Activated CD4-positive, CD25-positive, alpha-beta regulatory T cell (primary cell): Measurements from ENCODE around the gene POFUT1.
A peak's percentile ranks its signal among the peaks of the same experiment; 100 is the strongest.
"Not testable (repeated sequence)": the region's sequence is repeated elsewhere in the genome, so short reads cannot be mapped to it uniquely, and the experiment has no call there.

Source experiments
- DNase-seq, 4 experiments: peaks; one replicate each; lab custom pipeline; 2025; lab: John Stamatoyannopoulos, UW

The POFUT1 gene

DNA sequence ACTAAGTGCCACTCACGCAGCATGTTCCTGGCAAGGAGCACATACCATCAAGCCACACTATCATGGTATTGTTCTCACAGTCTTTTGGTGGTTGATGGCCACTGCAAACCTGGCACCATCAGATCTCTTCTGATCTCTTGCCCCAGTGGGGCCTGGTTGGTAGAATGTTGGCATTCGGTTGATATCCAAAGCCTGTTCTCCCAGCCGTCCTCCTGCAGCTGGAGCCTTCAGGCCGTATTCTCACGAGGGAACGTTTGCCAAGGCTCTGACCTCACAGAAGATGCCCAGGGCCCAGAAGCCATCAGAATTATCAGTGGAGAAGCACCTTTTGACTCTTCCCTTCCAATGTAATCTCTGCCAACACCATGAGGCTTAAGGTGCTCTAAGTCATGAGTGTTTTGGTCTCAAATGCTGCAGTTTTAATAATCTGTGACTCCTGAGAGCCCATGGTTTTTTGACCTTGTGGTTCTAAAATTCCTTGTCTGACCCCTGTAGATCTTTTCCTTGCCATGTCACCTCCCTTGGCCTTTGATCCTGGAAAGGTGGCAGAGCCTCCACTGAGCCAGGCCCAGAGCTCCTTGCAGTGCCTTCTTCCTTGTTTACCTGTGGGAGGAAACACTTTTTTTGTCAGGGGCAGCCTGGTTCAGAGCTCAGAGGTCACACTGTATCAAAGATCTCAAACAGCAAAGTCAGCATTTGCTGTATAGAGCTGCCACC lies 27.8 kb downstream of the POFUT1 start:
- DNase-seq: no peak

DNA sequence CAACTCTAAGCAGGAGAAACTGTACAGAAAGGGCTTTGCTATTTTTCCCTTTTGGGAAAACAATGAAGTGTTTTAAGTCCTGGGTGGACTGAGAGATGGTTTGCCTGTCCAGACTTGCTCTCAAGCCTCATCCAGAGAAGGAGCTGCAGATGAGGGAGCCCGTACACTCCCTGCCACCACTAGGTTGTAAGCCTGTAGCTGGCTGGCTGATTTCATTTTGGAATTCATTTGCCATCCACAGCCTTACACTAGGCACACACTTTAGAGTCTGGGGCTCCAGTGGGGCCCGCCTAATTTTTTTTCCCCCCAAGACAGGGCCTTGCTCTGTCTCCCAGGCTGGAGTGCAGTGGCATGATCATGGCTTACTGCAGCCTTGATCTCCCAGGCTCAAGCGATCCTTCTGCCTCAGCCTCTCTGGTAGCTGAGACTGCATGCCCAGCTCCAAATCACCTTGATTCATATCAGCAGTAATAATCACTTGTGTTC lies 28.4 kb downstream of the POFUT1 start:
- DNase-seq: no peak

DNA sequence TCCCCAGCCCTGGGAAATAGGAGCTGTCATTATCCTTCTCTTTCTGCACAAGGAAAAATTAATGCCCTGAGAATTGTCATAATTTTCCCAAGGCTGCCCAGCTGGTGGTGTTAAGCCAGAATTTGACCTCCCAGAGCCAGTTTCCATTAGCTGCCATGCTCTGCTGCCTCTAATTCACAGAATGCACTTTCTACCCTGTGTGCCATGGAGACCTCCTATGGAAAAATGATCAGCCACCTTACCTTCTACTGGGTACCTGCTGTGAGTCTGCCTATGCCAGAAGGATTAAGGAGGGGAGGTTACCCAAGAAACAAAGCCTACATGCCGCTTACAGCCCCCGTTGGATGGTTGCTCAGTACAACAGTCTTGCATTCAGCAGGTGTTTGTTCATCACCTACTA lies 29.1 kb downstream of the POFUT1 start:
- DNase-seq: no peak

DNA sequence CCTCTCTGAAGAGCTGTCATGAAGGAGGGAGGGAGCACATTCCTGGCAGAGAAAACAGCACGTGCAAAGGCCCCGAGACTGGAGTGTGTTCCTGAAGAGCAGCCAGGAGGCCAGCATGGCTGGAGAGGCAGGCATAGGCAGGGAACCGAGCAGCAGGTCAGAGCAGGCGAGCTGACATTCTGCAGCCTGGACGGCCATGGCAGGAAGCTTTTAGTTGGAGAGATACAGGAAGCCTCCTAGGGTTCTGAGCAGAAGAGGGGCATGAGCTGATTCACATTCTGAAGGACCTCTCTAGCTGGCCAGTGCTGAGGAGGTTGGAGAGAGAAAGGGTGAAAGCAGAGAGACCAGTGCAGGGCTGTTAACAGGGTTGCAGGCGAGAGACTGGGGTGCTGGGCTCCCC lies 29.7 kb downstream of the POFUT1 start:
- no peak for DNase-seq

DNA sequence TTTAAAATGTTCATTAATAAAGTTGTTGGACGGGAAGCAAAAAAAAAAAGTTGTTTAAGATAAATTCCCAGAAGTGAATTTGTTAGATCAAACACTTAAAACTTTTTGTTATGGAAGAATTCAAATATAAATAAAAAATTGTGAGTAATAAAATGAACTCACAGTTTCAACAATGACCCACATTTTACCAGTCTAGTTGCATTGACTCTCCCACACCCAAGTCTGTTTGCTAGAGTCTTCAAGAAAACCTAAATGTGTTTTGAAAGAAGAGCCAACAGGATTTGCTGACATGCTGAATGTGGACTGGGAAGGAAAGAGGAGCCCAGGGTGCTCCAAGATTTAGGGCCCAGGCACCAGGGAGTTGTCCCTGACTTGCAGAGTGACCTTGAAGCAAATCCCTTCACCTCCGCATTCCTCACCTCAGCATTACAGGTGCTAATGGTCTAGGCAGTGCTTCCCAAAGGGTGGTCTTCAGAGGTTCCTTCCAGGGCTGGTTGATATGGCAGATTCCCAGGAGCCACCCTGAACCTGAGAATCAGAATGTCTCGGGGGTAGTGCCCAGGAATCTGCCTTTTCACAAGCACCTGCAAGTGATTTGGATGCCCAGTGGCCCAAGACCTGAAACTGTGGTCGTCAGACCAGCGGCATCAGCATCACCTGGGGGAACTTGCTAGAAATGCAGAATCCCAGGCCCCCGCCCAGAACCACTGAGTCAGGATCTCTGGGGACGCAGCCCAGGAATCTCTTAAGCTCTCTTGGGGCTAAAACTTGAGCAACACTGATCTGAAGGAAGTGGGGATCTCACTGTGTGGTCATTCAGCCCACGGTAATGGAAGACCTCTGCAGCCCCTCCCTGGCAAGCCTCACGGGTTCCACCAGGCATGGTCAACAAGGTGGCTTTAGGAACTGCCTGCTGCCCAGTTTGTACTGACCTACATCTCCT lies 31.1 kb downstream of the POFUT1 start:
- DNase-seq: no peak

DNA sequence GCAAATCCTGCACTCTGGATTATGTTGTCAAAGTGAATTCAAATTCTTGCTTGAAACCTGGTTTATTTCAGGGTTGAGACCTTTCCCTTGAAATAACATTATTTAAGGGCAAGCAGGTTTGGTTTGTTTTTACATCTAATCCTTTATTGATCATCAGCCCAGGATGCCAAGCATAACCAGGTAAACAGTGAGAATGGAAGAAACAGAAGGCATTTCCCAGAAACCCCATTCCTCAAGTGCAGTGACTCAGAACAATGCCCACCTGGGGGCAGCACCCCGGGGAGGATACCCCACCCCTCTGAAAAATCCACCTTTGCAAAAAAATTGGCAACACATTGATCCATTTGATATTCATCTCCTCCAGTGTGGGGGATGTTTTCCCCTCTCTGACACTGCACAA lies 32.5 kb downstream of the POFUT1 start:
- no peak for DNase-seq

DNA sequence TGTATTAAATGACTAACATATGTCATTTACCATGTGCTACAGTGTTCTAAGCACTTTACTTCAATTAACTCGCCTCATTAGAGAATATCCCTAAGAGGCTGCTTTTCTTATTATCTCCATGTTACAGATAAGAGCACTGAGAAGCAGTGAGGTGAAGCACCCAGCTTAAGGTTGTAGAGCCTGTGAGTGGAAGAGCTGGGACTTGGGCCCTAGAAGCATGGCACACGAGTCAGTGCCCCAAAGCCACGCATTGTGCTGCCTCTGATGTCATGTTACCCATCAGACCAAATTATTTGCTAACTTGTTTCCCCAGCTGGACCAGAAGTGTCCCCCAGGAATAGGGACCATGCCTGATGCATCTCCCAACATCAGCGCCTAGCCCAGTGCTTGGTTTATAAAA lies 34.1 kb downstream of the POFUT1 start:
- DNase-seq: no peak

DNA sequence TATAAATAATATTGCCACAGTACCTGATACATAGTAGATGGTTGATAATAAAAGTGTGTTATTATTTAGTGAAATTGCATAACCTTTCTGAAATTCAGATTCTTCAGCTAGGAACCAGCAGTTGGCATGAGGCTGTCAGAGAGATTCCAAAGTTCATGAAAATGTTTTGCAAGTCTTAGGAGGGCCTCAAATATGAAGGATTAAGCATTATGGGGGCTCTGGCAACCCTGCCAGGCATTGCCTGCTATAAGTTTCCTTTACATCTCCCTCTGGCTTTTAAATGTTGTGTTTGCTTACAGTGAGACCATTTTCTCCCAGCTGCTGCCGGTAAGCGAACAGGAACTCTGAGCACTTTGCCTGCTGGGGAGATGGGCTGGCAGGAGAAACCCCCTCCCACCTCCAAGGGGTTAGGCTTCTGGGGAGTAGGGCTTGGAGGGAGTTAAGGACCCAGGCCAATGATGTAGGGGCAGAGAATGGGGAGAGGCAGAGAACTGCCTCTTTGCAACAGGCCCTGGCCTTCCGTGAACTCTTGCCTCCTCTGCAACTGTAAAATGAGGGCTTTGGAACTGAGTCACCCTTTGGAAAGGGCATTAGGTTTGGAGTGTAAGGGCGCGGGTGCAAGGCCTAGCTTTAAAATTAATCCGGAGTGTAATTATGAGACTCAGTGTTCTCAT lies 36.6 kb downstream of the POFUT1 start:
- DNase-seq: no peak

DNA sequence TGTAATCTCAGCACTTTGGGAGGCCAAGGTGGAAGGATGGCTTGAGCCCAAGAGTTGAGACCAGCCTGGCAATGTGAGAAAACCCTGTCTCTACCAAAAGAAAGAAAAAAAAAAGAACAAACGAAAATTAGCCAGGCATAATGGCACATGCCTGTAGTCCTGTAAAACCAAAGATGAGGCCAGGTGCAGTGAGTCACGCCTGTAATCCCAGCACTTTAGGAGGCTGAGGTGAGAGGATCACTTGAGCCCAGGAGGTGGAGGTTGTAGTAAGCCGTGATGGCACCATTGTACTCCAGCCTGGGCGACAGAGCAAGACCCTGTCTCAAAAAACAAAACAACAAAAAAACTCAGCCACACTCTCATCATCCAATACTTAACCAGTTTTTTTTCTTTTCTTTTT lies 37.3 kb downstream of the POFUT1 start:
- DNase-seq: no peak

DNA sequence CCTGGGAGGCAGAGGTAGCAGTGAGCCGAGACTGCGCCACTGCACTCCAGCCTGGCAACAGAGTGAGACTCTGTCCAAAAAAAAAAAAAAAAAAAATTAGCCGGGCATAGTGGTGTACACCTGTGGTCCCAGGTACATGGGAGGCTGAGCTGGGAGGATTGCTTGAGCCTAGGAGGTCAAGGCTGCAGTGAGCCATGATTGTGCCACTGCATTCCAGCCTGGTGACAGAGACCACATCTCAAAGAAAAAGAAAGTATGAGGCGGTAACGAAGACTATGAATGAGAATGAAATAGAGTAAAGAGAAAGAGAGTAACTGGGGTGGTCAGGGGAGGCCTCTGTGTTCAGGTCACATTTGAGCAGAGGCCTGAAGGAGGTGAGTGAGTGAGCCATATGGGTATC lies 38.5 kb downstream of the POFUT1 start:
- DNase-seq: not testable (repeated sequence)

DNA sequence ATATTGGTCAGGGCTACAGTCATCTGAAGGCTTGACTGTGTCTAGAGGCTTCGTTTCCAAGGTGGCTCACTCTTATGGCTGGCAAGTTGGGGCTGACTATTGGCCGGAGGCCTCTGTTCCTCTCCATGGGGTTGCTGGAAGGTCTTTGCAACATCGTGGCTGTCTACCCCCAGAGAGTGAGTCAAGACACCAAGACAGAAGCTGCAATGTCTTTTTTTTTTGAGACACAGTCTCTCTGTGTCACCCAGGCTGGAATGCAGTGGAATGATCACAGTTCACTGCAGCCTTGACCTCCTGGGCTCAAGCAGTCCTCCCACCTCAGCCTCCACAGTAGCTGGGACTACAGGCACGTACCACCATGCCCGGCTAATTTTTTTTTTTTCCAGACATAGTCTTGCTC lies 40.4 kb downstream of the POFUT1 start:
- DNase-seq: no peak

DNA sequence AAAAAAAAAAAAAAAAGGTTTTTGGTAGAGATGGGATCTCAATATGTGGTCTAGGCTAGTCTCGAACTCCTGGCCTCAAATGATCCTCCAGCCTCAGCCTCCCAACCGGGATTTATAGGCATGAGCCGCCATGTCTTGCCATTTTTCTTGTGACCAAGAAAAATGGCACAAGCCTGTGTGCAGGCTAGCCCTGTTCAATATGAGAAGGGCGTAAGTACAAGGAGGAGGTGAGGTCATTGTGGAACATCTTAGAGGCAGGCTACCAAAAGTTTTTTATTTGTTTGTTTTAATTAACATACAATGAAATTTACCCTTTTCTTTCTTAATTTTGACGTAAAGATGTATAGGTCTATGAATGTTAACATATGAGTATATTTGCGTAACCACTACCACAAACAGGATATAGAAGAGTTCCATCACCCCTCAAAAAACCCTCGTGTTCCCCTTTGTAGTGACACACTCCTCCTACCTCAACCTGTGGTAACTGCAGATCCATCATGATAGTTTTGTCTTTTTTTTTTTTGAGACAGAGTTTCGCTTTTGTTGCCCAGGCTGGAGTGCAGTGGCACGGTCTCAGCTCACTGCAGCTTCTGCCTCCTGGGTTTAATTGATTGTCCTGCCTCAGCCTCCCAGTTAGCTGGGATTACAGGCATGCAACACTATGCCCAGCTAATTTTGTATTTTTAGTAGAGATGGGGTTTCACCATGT lies 41.5 kb downstream of the POFUT1 start:
- DNase-seq: no peak

DNA sequence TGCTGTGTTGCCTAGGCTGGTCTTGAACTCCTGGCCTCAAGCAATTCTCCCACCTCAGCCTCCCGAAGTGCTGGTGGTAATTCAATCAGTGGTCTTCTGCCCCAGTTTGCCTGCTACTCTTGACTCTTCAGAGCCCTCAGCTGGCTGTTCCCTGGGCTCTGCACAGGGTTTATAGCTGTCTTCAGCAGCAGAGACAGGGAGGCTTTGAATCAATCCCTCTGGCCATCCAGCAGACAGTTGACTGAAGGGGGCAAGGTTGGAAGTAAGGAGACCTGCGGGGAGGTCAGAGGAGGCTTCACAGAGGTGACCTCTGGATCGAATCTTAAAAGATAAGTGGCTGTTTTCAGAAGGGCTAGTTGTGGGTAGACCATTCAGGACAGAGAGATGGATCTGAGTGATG lies 43.8 kb downstream of the POFUT1 start:
- DNase-seq: no peak

DNA sequence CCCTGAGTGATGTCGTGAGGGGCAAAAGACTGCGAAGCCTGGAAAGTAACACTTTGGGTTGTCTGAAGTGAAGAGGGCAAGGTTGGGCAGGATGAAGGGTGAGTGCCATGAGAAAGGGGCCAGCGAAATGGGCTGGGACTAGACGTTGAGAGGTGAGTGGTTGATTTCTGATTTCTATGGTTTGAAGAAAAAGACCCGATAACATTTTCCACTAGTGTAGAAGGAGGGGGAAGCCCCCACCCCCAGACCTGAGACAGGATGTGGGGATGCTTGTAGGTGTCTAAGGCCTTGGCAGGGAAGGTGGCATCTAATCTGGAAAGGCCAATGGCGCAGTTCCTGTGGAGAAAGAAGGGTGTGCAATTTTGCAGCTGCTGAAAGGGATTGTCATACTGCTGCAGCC lies 44.5 kb downstream of the POFUT1 start:
- DNase-seq: peak in 2 of 4 experiments; percentile 25 to 44

DNA sequence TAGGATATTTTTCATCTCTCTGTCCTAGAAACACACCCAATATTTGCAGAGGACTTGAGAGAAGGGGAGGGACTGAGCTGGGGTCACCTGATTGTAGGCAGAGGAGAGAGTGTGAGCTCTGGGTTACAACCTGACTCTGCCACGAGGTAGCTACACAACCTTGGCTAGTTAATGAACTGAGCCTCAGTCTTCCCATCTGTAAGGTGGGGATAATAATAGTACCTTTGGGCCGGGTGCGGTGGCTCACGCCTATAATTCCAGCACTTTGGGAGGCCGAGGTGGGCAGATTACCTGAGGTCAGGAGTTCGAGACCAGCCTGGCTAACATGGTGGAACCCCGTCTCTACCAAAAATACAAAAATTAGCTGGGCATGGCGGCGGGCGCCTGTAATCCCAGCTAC lies 53.3 kb downstream of the POFUT1 start:
- not testable (repeated sequence) for DNase-seq

DNA sequence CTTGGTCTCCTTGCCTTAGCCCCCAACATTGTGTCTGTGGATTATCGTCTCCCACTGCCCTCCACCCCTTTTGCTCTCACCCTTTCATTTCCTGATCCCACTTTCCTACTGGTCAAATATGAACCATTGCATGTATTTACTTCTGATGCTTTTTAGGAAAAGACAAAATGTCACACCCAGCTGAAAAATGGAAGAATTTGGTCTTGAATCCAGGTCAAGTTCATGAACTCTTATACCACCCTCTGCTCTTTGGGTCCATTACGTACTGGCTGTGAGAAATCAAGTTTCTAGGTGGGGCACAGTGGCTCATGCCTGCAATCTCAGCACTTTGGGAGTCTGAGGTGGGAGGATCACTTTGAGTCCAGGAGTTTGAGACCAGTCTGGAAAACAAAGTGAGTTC lies 54.0 kb downstream of the POFUT1 start:
- DNase-seq: no peak

DNA sequence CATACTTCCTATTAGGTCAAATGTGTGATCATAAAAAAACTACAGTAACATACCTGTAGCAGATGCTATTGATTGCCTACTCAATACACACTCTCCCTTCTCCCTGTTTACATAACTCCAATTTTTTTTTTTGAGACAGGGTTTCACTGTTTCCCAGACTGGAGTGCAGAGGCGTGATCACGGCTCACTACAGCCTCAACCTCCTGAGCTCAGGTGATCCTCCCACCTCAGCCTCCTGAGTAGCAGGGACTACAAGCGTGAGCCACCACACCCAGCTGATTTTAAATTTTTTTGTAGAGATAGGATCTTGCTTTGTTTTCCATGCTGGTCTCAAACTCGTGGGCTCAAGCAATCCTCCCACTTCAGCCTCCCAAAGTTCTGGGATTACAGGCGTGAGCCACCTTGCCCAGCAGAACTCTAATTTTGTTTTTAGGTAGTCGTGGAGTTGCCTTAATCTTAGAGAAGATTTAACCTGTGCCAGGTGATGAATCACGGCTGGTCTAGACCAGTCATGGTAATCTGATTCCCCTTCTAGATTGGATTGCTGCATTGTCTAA lies 55.8 kb downstream of the POFUT1 start:
- no peak for DNase-seq

DNA sequence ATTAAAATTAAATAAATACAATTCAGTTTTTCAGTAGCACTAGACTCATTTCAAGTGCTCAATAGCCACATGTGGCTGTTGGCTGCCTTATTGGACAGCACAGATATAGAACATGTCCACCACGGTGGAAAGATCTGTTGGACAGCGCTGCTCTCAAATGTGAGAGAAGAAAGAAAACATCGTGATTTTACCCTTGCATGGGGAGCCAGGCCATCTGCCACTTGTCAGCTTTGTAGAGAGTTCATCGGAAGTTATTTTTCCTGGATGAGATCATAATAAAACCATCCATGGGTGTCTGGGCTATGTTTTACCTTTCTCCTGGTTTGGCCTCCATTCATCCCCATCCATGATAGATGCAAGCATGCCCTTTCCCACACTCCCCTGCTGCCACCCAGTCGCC lies 63.9 kb downstream of the POFUT1 start:
- no peak for DNase-seq

DNA sequence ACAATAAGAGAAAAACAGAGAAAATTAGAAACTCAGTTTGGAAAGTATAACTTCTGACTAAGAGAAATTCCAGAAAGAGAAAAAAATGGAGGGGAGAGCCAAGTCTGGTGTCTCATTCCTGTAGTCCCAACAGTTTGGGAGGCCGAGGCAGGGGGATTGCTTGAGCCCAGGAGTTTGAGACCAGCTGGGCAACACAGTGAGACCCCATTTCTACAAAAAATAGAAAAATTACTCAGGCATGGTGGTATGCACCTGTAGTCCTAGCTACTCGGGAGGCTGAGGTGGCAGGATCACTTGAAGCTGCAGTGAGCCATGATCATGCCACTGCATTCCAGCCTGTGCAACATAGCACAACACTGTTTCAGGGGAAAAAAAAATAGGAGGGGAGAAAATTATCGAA lies 66.7 kb downstream of the POFUT1 start:
- DNase-seq: no peak

DNA sequence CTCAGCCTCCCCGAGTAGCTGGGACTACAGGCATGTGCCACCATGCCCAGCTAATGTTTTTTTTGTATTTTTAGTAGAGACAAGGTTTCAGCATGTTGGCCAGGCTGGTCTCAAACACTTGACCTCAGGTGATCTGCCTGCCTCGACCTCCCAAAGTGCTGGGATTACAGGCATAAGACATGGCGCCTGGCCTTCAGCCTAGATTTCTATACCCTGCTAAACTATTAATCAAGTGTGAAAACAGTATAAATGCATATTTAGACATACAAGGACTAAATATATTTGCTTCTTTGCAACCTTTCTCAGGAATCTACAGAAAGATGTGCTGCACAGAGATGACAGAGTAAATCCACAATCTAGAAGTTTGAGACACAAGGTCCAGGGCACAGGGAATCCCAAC lies 67.5 kb downstream of the POFUT1 start:
- not testable (repeated sequence) for DNase-seq

DNA sequence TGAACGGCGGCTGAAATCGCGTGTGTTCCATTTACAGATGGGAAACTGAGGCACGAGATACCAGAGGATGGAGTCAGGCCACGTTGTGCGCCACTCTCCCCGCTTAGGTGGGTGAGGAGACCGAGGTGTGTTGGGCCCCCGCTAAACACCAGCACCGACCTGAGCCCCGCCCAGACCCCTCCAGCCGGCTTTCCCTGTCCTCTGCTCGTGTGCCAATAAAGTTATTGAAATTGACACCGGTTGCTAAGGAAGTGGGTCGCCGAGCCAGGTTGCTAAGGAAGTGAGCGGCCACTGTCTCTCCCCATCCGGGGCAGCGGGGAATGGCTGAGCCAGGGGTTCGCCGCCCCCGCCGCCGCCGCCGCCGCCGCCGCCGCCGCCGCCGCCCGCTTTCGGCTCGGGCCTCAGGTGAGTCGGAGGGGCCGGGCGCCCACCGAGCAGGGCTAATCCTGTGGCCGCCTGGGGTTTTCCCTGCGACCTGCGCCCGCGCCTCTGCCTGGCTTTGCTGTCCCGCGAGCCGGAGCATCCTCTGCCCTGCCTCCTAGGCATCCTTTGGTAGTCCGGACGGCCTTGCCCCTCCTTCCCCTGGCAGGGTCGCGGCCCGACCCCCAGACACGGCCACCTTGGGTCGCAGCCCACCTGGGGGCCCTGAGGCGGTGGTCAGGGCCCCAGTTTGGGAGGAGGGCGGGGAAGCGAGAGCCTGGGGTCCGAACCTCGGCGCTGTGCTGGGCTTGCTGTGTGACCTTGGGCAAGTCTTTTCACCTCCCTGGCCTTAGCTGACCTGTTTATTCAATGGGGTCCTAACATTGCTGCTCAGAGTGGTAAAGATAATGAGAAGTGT lies 69.9 kb downstream of the POFUT1 start, which contains the start of gene KIF3B:
TSS of gene KIF3B (plus strand) at position 291 of the 838 bp plus-strand sequence. CDS start 32,127 bp downstream, outside the sequence.
- peak; percentile 60 to 70 (median 66) for DNase-seq
